H9 (cell line): ENCODE data around the gene CDKAL1. TPM values are rescaled to one million over a fixed set of nuclear protein-coding genes. Genes with fewer than 3 reads are reported as not detected.

ENCODE experiments used
- DNase-seq: peaks from one replicate; pipeline ENCODE4 v3.0.0-alpha.2; 2017
- H2AFZ ChIP-seq: one replicate; pipeline ENCODE4 v1.6.1; 2013; ENCODE audit warnings: mild to moderate bottlenecking, low read length, control low read depth, moderate library complexity
- H2AK5ac ChIP-seq: 2 replicates; pipeline ENCODE4 v1.6.1; 2013; ENCODE audit warnings: low read length, control low read depth, mixed read lengths; ENCODE audit not compliant: insufficient read length
- H2BK120ac ChIP-seq: one replicate; pipeline ENCODE4 v1.6.1; 2013; ENCODE audit warnings: low read depth, mild to moderate bottlenecking, low read length, control low read depth, inconsistent platforms; ENCODE audit not compliant: poor library complexity, severe bottlenecking
- H2BK12ac ChIP-seq: 2 replicates; pipeline ENCODE4 v1.6.1; 2013; ENCODE audit warnings: low read length, control low read depth, mixed read lengths, low read depth; ENCODE audit not compliant: insufficient read length
- H2BK15ac ChIP-seq: 2 replicates; pipeline ENCODE4 v1.6.1; 2013; ENCODE audit warnings: low read depth, low read length, control low read depth
- H2BK20ac ChIP-seq: one replicate; pipeline ENCODE4 v1.6.1; 2013; ENCODE audit warnings: low read depth, mild to moderate bottlenecking, low read length, control low read depth, inconsistent platforms; ENCODE audit not compliant: poor library complexity, severe bottlenecking
- H2BK5ac ChIP-seq: 2 replicates; pipeline ENCODE4 v1.6.1; 2013; ENCODE audit warnings: low read length, control low read depth, mixed read lengths; ENCODE audit not compliant: insufficient read length
- H3K14ac ChIP-seq: 2 replicates; pipeline ENCODE4 v1.6.1; 2013; ENCODE audit warnings: low read length, control low read depth; ENCODE audit not compliant: insufficient read depth
- H3K18ac ChIP-seq: 2 replicates; pipeline ENCODE4 v1.6.1; 2013; ENCODE audit warnings: low read depth, mild to moderate bottlenecking, mixed read lengths, low read length, control low read depth; ENCODE audit not compliant: insufficient read length
- H3K23ac ChIP-seq: 2 replicates; pipeline ENCODE4 v1.6.1; 2013; ENCODE audit warnings: low read length, control low read depth, mixed read lengths, low read depth; ENCODE audit not compliant: insufficient read length
- H3K23me2 ChIP-seq: 2 replicates; pipeline ENCODE4 v1.6.1; 2013; ENCODE audit warnings: low read depth, mild to moderate bottlenecking, mixed read lengths, low read length, control low read depth; ENCODE audit not compliant: insufficient read length, poor library complexity, severe bottlenecking
- H3K27ac ChIP-seq: 2 replicates; pipeline ENCODE4 v1.5.1; 2013; ENCODE audit warnings: low read length, control low read depth, mixed read lengths, low read depth; ENCODE audit not compliant: insufficient read length
- H3K27me3 ChIP-seq: 2 replicates; pipeline ENCODE4 v1.6.1; 2013; ENCODE audit warnings: low read length, control low read depth, inconsistent platforms; ENCODE audit not compliant: insufficient read depth
- H3K4ac ChIP-seq: 2 replicates; pipeline ENCODE4 v1.6.1; 2013; ENCODE audit warnings: low read depth, mild to moderate bottlenecking, control low read depth, inconsistent platforms, low read length, moderate library complexity
- H3K4me1 ChIP-seq: 2 replicates; pipeline ENCODE4 v1.6.1; 2013; ENCODE audit warnings: low read length, control low read depth, inconsistent platforms; ENCODE audit not compliant: insufficient read depth
- H3K4me2 ChIP-seq: 2 replicates; pipeline ENCODE4 v1.6.1; 2013; ENCODE audit warnings: low read length, control low read depth, mixed read lengths; ENCODE audit not compliant: insufficient read length, insufficient read depth
- H3K56ac ChIP-seq: 2 replicates; pipeline ENCODE4 v1.6.1; 2013; ENCODE audit warnings: low read depth, mild to moderate bottlenecking, mixed read lengths, low read length, control low read depth; ENCODE audit not compliant: insufficient read length
- H3K79me1 ChIP-seq: 2 replicates; pipeline ENCODE4 v1.6.1; 2013; ENCODE audit warnings: low read depth, mild to moderate bottlenecking, moderate library complexity, low read length, control low read depth, inconsistent platforms; ENCODE audit not compliant: insufficient read depth, poor library complexity, severe bottlenecking
- H3K79me2 ChIP-seq: 2 replicates; pipeline ENCODE4 v1.6.1; 2013; ENCODE audit warnings: low read length, control low read depth, inconsistent platforms; ENCODE audit not compliant: insufficient read depth
- H3K9ac ChIP-seq: 2 replicates; pipeline ENCODE4 v1.6.1; 2013; ENCODE audit warnings: low read length, control low read depth, mixed read lengths; ENCODE audit not compliant: insufficient read length; ENCODE audit errors: extremely low read depth
- H3K9me3 ChIP-seq: one replicate; pipeline ENCODE4 v1.6.1; 2013; ENCODE audit warnings: low read depth, low read length, inconsistent platforms; ENCODE audit not compliant: control insufficient read depth
- H3T11ph ChIP-seq: one replicate; pipeline ENCODE4 v1.6.1; 2013; ENCODE audit warnings: mild to moderate bottlenecking, low read length, control low read depth, inconsistent platforms
- H4K20me1 ChIP-seq: one replicate; pipeline ENCODE4 v1.6.1; 2013; ENCODE audit not compliant: control insufficient read depth, insufficient read length, insufficient read depth
- H4K5ac ChIP-seq: 2 replicates; pipeline ENCODE4 v1.6.1; 2013; ENCODE audit warnings: low read depth, mild to moderate bottlenecking, mixed read lengths, low read length, control low read depth; ENCODE audit not compliant: insufficient read length
- H4K8ac ChIP-seq: replicated peaks from 2 replicates; pipeline ENCODE4 v1.6.1; 2013; ENCODE audit warnings: low read length, control low read depth, mixed read lengths, low read depth; ENCODE audit not compliant: insufficient read length
- H4K91ac ChIP-seq: 2 replicates; pipeline ENCODE4 v1.6.1; 2013; ENCODE audit warnings: low read depth, mild to moderate bottlenecking, moderate library complexity, mixed read lengths, low read length, control low read depth; ENCODE audit not compliant: insufficient read length
- H3K27ac Mint-ChIP-seq, 3 experiments: 2 replicates in 2 of 3; 3 replicates in 1 of 3; pipeline ENCODE4 v1.8.0; 2020 to 2021; ENCODE audit warnings: mixed read lengths in 3 of 3, mild to moderate bottlenecking in 1 of 3, moderate library complexity in 1 of 3
- H3K27me3 Mint-ChIP-seq: 2 replicates; pipeline ENCODE4 v1.8.0; 2021; ENCODE audit warnings: low read depth, mild to moderate bottlenecking, moderate library complexity, mixed read lengths
- H3K36me3 Mint-ChIP-seq, 3 experiments: 2 replicates in 2 of 3; 3 replicates in 1 of 3; pipeline ENCODE4 v1.8.0; 2020 to 2021; ENCODE audit warnings: low read depth in 3 of 3, mixed read lengths in 3 of 3; ENCODE audit not compliant: insufficient read depth in 1 of 3
- H3K4me1 Mint-ChIP-seq, 2 experiments: 2 replicates each; pipeline ENCODE4 v1.8.0; 2020; ENCODE audit warnings: mixed read lengths in 2 of 2
- H3K4me3 Mint-ChIP-seq, 2 experiments: 2 replicates in 1 of 2; 3 replicates in 1 of 2; pipeline ENCODE4 v1.8.0; 2020 to 2021; ENCODE audit warnings: mild to moderate bottlenecking in 2 of 2, mixed read lengths in 2 of 2, moderate library complexity in 1 of 2
- H3K9me3 Mint-ChIP-seq, 2 experiments: 2 replicates in 1 of 2; 3 replicates in 1 of 2; pipeline ENCODE4 v1.8.0; 2020; ENCODE audit warnings: mild to moderate bottlenecking in 2 of 2, mixed read lengths in 2 of 2, moderate library complexity in 1 of 2
- CTCF ChIP-seq: fragments of 200-600 bp; sonication (generic); conservative IDR thresholded peaks from 3 replicates; pipeline ENCODE4 v1.8.0; 2021; ENCODE audit warnings: antibody characterized with exemption, mild to moderate bottlenecking
- WGBS: extraction: QIAGEN DNeasy Blood & Tissue Kit; methylation state at CpG from one replicate; pipeline ENCODE4 v1.1.7; 2013; ENCODE audit warnings: missing lambda C conversion rate, low lambda C conversion rate, mixed read lengths; ENCODE audit not compliant: insufficient read length; ENCODE audit errors: extremely low coverage; 5-methylcytosine and 5-hydroxymethylcytosine counted together
- total RNA-seq: library from RNA; stranded (reverse); gene quantifications from 2 replicates; pipeline ENCODE4 v1.2.1, GENCODE V29; 2021

The CDKAL1 gene
- total RNA-seq, 1 experiment from 2014 or later = 23.0 TPM

- WGBS = no CpG with 5 or more reads among the region's 2 CpGs
- Mint-ChIP-seq H3K4me1 (peaks cover 28 to 37% of the 10 kb centered on the region in 2 experiments), H3K27ac (no peak overlapping the region; a peak in 1 of 7 replicates)
Measured at GRCh38 chr6:21115111-21115510, 580.9 kb downstream of the CDKAL1 start.

More at GRCh38 chr6:21115111-21115510, 580.9 kb downstream of the CDKAL1 start:
- no peaks in the 10 kb centered on the region for H3K23me2 ChIP-seq
- H3K4ac ChIP-seq = no peak overlapping the region
- Mint-ChIP-seq H3K9me3 (no peaks in the 10 kb centered on the region), H3K27me3 (no peaks in the 10 kb centered on the region), H3K36me3 (no peaks in the 10 kb centered on the region), H3K4me3 (no peak overlapping the region)
- no peak overlapping the region for H2BK15ac ChIP-seq
- no peaks in the 10 kb centered on the region for H3K4me1 ChIP-seq
- no peaks in the 10 kb centered on the region for H4K20me1 ChIP-seq
- no peak overlapping the region for H2BK5ac ChIP-seq
- H3K18ac ChIP-seq = no peak overlapping the region
- H3K14ac ChIP-seq = no peak overlapping the region
- H3K9ac ChIP-seq = no peak overlapping the region
- no peak overlapping the region for H2BK120ac ChIP-seq
- H4K91ac ChIP-seq = no peak overlapping the region
- no peak overlapping the region for H4K5ac ChIP-seq
- H3K27me3 ChIP-seq = no peaks in the 10 kb centered on the region
- H4K8ac ChIP-seq = no peak overlapping the region
- no peak overlapping the region for H3K27ac ChIP-seq
- H2BK12ac ChIP-seq = no peak overlapping the region
- no peak for TF ChIP-seq CTCF
- no peak overlapping the region for H2BK20ac ChIP-seq
- H3K9me3 ChIP-seq = no peaks in the 10 kb centered on the region
- no peaks in the 10 kb centered on the region for H3K79me2 ChIP-seq
- no peak overlapping the region for H2AFZ ChIP-seq
- H2AK5ac ChIP-seq = no peak overlapping the region
- no peak for DNase-seq
- H3K79me1 ChIP-seq = no peaks in the 10 kb centered on the region
- no peak overlapping the region for H3K56ac ChIP-seq
- no peak overlapping the region for H3K4me2 ChIP-seq
- H3K23ac ChIP-seq = no peak overlapping the region
- no peak overlapping the region for H3T11ph ChIP-seq
